HG03066 (cell line): Measurements from ENCODE around the gene FAM120B.
"Not testable (repeated sequence)": the region's sequence is repeated elsewhere in the genome, so short reads cannot be mapped to it uniquely, and the experiment has no call there.

Source experiments
- ATAC-seq: cut with Tn5 transposase; IDR thresholded peaks from one replicate; pipeline ENCODE4 v1.9.1; 2021; ENCODE audit warnings: low read depth; ENCODE audit not compliant: unreplicated experiment

The FAM120B gene

DNA sequence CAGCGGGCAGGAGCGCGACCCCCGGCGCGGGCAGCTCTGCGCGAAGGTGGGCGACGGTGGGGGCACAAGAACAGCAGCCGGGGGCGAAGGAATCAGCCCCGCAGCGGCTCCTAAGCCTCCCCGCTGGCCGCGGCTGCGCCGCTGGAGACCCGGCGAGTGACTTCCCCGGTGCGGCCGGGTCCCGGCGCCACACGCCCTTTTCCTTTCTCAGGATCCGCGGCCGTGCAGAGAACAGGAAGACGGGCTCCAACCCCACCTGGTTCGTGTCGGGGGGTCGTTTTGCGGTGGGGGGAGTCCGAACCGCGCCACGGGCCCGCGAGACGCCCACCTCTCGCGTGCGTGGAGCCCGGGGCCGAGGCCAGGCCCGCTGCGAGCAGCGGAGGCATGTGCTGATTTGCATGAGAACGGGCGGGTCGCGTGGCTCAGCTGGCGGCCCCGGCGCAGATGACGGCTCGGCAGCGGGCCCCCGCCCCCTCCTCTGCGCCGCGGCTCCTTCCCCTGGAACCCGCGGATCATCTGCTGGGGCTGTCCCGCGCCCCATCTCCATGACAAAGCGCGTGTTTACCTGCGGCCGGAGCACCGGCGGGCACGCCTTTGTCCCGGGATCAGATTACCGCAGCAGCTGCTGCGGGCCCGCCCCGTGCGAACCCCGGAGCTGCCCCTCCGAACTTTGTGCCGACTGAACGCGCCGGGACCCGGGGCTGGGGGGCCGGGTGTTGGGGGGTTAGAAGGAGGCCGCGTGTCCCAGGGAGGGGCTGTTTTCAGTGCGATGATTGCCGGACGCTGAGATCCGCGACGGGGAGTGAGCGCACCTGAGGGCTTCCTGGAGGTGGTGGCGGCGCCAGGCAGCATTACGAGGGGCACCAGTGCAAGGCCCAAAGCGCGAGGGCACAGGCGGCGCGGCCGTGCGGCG lies 10.8 kb upstream of the FAM120B start:
- peak; percentile 48 for ATAC-seq

DNA sequence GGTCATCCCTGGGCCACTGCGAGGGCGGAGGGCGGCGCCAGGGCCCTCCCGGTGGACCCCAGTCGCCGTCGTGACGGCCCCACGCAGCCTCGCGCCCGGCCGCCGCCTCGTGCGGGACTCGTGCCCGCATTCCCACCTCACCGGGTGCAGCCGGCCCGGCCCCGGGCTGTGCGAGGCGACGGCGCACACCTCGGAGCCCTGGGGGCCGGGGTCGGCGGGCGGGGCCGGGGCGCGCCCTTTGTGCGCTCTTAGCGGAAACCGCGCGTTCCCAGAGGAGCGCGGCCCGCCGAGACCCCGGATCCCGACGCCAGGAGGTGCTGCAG lies 10.2 kb upstream of the FAM120B start:
- no peak for ATAC-seq

DNA sequence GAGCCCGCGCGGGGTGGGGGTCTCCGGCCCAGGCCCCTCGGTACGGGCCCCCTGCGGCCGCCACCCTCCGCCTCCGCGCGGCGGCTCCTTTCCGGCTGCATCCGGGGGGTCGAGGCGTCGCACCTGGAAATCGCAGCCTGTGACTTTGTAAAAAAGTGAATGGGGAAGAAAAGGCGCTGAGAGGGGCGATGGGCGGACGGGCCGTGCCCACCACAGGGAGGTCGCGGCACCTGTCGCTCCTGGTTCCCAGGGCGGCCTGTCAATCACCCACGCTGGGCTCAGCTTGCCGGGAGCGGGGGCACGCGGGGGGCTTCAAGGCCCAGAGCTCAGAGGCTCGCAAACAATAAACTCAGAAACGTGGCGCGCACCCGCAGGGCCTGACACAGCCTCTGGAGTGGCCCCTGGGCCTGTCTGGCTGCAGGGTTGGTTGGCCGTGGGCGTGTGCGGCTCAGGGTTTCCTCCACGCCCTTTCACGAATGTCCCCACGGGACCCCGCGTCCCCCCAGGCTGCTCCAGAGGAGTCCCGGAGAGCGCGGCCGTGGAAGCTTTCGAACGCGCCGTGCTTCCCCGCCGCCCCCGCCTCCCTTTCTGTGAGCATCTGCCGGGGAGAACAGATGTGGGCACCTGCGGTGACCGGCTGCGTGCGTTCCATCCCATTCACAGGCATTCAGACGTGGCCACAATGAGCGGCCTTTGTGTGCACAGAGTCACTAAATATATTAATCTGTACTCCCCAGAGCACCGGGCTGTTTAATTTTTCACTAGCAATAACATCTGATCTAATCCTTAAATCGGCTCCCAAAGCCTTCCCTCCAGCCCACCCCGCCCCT lies 9.6 kb upstream of the FAM120B start:
- no peak for ATAC-seq

DNA sequence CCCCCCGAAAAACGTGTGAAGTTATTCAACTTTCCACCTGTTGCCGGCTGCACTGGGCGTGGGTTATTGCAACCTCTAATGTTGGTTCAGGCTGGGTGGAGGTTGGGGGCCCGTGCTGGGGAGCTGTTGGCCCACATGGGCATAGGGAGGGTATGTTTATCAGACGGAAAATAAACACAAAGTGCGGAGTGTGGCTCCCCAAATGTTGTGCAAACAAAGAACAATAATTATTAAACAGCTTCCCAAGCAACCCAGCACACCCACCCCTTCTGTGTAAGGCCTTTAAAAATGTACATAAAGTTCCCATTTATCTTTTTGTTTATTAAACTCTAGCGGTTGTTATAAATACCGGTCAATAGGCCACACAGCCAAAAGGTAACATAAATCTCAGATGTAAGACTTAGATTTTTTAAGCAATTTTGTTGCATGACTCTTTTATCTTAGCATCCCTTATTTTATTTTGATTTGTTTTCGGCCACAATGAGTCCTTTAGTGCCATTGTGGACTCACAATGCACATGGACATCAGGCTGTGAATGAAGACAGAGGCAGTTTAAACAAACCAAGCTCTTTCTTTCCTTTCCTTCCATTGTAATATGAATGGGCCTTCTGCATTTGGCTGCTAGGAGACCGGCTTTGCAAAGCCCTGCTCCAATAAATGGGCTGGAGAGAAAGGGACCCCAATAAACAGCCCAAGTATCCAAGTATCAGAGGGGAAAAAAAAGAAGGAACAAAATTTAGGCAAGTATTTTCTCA lies 8.8 kb upstream of the FAM120B start:
- no peak for ATAC-seq

DNA sequence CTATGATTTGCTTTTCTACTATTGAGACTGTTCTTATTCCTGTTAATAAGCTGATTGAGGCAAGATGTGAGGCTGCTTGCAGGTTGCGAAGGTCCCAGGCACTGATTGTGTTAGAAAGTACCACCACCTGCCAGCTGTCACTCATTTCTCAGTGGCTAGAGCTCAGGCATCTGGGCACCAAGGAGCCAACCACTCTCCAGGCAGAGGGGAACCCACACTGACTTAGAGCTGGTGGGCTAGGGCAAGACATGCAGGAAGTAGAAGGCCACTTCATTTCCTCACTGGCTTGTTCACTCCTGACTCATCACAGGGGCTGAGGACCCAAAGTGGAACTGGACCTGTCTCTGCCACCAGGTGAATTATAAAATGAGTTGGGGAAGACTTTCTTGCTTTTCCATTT lies 7.9 kb upstream of the FAM120B start:
- no peak for ATAC-seq

DNA sequence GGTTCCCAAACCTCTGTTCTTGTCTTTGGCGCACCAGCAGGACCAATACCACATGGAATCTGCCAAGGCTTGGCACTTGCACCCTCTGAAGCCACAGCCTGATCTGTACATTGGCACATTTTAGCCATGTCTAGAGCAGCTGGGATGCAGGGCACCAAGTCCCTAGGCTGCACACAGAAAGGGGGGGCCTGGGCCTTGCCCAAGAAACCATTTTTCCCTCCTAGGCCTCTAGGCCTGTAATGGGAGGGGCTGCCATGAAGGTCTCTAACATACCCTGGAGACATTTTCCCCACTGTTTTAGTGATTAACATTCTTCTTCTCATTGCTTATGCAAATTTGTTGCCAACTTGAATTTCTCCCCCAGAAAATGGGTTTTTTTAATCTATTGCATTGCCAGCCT lies 5.4 kb upstream of the FAM120B start:
- no peak for ATAC-seq

DNA sequence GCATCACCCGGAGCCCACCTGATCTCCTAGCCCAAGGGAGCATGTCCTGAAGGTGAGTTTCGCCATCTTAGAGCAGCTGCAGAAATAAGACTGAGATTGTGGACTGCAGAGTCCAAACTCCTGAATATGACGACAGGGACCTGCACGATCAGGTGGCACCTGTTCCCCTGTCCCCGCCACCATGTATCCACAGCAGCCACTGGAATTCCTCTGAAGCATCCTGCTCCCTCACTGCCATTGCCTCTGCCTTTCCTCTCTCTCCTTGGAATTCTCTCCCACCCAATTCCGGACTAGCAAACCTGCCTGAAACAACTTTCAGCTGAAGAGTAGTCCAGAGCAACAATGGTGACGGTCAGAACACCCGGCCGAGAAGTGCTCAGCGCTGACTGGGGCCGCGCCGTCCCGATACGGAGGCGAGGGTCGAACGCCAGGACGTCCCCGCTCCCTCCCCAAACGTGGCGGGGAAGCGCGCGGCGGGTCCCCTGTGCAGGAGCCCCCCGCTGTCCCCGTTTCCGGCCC lies 694 bp upstream of the FAM120B start:
- ATAC-seq = peak; percentile 4

DNA sequence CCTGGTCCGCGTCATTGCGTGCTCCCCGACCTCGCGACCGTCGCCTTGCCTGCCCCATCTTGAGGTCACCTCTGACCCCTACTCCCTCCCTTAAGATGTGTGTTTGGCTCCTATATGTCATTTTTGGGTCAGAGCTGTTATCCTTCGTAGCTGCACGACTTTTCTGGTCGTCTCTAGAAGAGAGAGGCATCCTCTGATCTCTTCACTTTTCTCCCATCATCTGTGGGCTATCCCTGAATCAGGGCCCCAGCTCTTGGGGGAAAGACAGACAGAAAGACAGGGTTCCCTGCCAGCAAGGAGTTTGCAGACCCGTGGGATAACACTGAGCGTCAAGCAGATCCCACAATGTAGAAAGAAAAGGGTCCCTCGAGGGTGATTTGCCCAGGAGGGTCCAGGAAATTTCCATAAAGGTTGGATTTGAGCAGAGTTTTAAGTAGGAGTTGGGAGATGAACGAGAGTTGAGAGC lies 555 bp downstream of the FAM120B start:
- ATAC-seq = no peak

DNA sequence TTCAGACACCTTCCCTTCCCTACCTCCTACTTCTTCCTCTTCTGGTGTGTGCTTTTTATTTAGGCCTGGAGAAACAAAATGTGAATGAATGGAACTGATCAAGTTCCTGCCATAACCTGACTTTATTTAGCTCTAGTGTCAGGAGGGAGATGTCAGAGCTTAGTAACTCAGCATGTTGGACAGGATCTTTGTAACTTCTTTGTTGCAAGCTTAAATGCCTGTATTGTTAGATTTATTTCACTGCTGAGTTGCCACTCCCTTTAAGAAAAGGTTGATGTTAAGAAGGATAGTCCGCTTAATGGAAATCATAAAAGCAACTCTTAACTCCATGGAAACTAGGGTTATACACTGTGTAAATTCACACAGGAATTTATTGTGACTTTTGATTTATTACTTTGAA lies 2.2 kb downstream of the FAM120B start:
- no peak for ATAC-seq

DNA sequence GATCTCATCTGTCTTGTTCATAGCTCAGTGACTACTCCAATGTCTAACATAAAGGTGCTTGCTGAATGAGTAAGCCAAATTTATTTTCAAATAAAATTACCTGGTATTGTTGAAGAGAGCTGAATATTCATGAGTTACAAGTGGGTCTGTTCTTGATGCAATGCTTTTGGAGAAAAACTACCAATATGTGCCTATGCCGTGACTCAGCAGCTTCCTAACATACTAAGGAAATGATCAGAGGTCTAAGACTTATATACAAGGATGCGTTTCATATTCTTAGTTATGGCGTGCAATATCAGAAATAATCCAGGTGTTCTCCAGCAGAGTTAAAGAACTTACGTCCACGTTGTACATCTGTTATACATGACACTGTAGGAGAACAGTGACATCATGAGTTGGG lies 5.1 kb downstream of the FAM120B start:
- ATAC-seq = no peak

DNA sequence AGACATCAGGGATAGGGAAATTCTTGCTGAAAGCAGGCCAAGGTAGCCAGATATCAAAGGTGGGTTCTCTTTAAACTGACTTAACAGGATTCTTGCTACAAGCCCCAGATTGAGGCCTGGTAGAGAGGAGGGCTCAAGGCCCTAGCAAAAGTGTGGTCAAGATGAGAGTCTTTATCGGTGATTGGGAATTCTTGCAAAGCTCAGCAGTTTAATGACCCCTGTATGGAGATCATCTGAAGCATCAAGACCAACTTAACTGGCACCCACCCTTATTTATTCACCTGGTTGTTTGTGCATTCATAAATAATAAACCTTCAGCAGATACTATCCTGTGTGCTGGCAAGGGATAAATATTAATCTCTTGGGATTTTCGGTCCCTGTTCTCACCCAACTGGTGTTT lies 6.3 kb downstream of the FAM120B start:
- ATAC-seq = no peak

DNA sequence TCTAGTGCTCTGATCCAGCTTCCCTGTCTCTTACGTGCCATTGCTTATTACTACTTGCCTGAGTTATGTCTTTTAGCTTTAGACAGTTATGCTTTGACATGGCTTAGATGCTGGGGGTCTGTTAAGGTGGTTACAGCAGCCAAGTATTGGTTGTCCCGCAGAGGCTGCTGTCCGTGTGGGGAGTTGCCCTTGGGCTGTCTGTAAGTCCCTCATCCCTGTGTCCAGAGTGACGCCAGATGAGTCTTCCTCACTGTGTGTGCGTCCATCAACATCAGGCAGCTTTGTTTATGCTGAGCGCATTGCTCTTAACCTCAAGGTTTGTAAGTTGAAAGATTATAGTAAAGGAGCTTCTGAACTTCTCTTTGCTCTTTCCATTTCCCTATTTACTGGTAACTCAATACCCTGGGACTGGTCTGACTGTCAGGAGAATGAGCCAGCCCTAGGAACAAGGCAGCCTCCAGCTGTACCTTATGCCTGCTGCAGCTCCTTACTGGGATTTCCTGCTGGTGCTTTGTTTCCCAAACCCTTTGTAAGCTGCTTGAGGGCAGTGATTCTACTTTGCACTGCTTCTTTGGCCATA lies 7.2 kb downstream of the FAM120B start:
- no peak for ATAC-seq

DNA sequence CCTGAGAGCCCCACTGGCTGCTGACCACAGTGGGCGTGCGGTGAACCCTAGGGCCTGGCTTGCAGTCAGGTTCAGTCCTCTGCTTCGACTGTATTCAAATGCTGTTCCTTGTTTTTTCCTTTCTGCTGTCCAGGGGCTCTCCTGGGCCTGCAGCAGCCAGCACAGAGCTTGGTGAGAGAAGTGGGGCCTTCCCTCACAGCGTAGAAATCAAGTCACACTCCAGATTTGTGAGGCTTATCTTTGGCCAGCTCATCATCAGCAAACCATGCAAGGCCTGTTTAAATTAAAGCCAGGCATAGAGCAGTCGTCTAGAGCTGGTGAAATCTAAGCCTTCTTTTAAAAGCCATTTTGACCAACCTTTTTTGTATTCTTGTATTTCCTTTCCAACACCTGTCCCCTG lies 8.4 kb downstream of the FAM120B start:
- no peak for ATAC-seq

DNA sequence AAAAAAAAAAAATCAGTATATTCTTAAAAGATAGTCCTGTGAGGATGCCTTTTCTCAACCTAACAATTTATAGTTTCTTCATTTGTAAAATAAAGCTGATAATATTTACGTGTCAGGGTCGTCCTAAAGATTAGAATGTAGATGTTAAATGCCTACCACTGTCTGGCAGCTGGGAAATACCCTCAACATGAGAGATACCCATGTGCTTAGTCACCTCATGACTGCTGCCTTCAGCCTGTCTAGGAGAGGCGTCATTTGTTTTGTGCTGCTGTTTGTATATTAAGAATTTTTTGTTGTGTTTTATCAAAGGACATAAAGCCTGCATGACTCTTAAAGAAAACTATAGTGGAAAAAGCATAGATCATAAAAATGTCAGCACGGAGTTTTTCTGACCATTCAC lies 9.5 kb downstream of the FAM120B start:
- ATAC-seq = no peak

DNA sequence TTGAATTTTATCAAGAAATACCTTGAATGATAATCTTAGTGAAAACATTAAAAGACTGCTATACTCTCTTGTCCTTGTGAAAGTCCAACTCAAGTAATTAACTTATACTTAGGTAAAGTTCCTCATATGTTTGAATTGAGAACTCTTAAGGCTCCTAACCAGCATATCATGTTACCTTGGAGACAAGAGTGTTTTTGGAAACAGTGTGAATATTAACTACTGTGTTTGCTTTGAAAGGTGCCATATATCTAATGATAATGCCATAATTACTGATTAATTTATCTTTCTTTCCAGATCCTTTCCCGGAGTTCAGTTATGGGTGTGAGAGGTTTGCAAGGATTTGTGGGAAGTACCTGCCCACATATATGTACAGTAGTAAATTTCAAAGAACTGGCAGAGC lies 10.5 kb downstream of the FAM120B start:
- ATAC-seq = no peak

DNA sequence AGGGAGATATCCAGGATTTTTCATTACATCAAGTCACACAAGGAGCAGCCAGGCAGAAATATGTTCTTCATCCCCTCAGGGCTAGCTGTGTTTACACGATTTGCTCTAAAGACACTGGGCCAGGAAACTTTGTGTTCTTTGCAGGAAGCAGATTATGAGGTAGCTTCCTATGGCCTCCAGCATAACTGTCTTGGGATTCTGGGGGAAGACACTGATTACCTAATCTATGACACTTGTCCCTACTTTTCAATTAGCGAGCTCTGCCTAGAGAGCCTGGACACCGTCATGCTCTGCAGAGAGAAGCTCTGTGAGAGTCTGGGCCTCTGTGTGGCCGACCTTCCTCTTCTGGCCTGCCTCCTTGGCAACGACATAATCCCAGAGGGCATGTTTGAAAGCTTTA lies 11.2 kb downstream of the FAM120B start:
- no peak for ATAC-seq

DNA sequence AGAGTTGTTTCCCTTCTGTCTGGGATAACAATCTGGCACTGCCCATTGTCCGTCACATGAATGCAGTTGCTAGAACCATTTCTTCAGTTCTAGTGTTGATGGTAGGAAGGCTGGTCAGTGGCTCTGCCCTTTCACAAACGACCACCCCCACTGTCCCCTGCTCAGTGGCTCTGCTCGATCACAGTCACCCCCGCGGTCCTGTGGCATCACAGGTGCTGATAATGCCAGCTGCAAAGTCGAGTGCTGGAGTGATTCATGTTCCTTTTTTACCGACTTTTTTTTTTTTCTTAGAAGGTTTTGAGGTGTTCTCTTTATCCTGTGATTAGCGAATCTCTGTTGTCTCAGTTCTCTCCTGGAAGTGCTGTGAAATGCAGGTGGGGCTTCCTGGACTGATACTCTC lies 22.8 kb downstream of the FAM120B start:
- no peak for ATAC-seq

DNA sequence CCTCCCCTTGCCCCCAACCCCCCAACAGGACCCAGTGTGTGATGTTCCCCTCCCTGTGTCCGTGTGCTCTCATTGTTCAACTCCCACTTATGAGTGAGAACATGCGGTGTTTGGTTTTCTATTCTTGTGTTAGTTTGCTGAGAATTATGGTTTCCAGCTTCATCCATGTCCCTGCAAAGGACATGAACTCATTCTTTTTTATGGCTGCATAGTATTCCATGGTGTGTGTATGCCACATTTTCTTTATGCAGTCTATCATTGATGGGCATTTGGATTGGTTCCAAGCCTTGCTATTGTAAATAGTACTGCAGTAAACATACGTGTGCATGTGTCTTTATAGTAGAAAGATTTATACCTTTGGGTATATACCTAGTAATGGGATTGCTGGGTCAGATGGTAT lies 28.6 kb downstream of the FAM120B start:
- not testable (repeated sequence) for ATAC-seq

DNA sequence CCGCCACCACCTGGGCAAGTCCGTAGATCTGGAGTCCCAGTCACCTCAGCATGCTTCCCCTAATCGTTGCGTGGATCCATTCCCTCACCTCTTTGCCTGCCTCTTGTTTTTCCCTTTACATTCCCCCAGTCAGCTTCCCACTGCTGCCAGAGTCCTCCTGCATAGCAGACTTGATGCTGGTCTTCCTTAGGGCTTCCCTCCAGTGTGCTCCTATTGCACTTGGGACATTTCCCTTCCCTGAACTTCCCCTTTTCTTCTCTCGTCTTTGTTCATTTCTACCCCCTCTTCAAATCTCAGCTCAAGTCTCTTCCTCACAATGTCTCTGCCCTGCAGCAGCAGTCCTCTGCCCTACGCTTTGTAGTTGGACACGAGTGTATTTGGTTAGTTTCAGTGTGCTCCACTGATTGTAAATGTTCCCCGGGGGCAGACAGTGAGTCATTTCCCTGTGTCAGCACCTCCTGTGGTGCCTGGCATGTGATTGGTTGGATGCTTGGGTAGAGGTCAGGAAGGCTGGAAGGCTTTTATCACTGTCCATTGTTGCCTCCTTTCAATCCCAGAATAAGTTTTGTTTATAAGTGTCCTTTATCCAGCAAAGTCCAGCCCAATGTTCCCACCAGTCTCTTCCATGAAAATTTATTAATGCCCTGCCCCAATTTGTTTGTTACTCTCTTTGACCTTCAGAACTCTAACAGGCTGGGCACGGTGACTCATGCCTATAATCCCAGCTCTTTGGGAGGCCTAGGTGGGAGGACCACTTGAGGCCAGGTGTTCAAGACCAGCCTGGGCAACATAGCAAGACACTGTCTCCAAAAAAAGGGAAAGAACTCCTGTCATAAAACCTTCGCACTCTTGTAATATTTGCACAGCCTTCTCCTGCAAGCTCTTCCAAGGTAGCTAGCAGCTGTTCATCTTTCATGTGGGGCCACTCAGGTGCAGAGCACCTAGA lies 38.3 kb downstream of the FAM120B start:
- no peak for ATAC-seq
